Measurements from ENCODE around the gene RPL34. TPM values are rescaled to one million over a fixed set of nuclear protein-coding genes. Genes with fewer than 3 reads are reported as not detected.

RPL34 gene
- total RNA-seq, result 1,000 to 10,000 TPM in 1 of 2 donors, 100 to 1,000 TPM in 1; 804 to 1,203 TPM

DNA sequence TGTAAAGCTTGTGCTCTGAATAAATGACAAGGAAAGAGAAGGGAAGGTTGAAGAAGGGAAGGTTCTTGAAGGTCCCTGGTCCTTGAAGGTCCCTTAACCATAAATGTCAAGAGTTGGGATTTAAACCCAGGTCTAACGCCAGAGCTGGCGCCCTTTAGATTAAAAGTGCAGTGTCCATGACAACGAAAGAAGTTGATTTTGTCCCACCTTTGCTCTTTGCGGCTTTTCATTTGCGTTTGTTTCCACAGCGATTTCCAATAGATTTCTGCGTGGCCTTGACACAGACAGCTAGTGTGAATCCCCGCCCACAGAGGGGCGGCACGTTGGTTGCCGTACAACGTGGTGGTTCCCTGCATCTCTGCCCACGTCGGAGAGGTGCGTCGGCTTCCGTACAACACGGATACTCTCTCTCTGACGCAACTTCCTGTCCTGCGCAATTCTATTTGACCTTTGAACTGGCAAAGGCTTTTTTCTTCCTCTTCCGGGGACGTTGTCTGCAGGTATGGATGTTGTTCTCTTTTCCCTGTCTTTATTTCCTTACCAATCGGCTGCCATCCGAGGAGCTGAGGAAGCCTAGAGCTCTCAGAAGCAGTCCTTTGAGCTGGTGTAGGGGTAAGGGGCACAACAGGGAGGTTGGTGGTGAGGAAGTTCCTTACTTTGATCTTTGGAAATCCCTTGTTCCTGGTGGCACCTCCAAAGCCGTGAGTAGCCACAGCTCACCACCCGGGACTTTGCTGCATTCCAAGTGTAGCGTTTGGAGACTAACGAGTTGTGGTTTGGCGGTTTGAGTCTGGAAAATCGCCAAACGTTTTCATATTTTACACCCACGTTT is at the start of gene RPL34:
Gene RPL34, plus strand, starts transcription at position 476 of the 832 bp plus-strand sequence. CDS start 1,384 bp downstream, outside the sequence.
- H3K4me3 ChIP-seq, result peak within 1 kb of the TSS; percentile 56 to 82
- peak within 1 kb of the TSS; percentile 53 to 88 (median 86) for H3K27ac ChIP-seq
- peaks cover 32% of the 10 kb centered on the region for H3K4me1 ChIP-seq
- intact Hi-C loops (cut with DNase I), result no loop called here
- no peaks in the 10 kb centered on the region for H3K9me3 ChIP-seq
- no peaks in the 10 kb centered on the region for H3K27me3 ChIP-seq
- TF ChIP-seq CTCF (IDR thresholded peaks at IDR 0.05) (no peak), POLR2A (IDR thresholded peaks at IDR 0.05) (peak; percentile 74 to 98 (median 98))
- WGBS, 2 donors, result 0% methylated on average over 27 to 32 of the region's 32 CpGs
- H3K36me3 ChIP-seq (replicated peaks in 1 of 2; ENCODE audit: insufficient read depth in 1 of 2, low read depth in 2 of 2), result peaks cover 7 to 12% of the 10 kb centered on the region in 2 donors
- DNase-seq, result peak; percentile 96 to 99 (median 96)
- peak; percentile 99 for ATAC-seq

DNA sequence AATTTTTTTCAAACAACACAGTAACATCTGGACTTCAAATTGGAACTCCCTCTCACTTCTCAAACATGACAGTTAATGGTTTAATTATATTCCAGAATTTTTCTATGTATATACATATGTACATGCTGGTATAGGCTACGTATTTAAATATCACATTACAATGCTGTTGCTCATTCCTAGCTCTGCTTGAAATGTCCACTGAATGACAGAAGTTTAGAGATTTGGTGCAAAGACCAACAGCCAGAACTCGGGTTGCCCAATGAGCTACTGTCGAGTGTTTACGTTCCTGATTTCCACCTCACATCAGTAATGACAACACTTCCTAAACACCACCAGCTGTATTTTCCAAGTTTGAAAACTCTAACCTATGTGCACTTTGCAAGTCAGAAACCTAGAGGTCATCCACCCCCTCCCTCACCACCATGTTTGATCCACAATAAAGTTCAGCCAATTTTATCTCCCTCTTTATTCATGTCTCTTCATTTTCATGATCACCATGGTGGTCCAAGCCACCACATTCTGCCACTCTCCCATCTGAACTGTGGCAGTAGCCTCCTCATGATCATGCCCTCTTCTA is 49.3 kb upstream of the RPL34 start:
- H3K4me1 ChIP-seq, result no peaks in the 10 kb centered on the region
- TF ChIP-seq POLR2A (IDR thresholded peaks at IDR 0.05) (no peak), CTCF (IDR thresholded peaks at IDR 0.05) (no peak)
- H3K9me3 ChIP-seq, result no peaks in the 10 kb centered on the region
- 43 to 72% methylated on average over 4 of the region's 4 CpGs for WGBS, 2 donors
- ATAC-seq (no peak), DNase-seq (no peak)
- no peak overlapping the region for H3K4me3 ChIP-seq
- no peak overlapping the region for H3K27ac ChIP-seq
- no peaks in the 10 kb centered on the region for H3K27me3 ChIP-seq
- intact Hi-C loops (cut with DNase I), result loop anchor here (5.0 kb wide), 1 partner anchor 554 kb away; no protein-coding TSS in a partner anchor
- H3K36me3 ChIP-seq (replicated peaks in 1 of 2; ENCODE audit: insufficient read depth in 1 of 2, low read depth in 2 of 2), result no peaks in the 10 kb centered on the region

DNA sequence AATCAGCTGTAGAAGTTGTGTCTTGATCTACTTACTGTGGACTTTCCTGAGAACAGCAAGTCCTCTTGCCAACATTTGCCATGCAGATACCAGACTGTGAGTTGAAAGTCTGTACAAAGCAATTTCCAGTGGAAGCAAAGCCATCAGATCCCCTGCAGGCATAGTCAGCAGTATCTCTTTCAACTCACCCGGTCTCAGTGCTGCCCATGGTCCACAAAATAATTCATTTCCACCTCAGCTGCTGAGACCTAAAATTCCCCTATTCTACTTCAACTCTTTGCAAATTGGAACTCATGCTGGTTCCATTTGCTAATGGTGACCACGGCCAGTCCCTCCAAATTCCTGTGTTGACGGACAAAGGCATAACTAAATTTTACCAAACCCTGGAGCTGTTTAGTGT is 46.0 kb upstream of the RPL34 start:
- no peaks in the 10 kb centered on the region for H3K27me3 ChIP-seq
- ATAC-seq, result no peak
- no peak overlapping the region for H3K4me3 ChIP-seq
- WGBS, 2 donors, result 78 to 83% methylated on average over 3 of the region's 3 CpGs
- H3K4me1 ChIP-seq, result no peaks in the 10 kb centered on the region
- no peak for TF ChIP-seq POLR2A (IDR thresholded peaks at IDR 0.05)
- TF ChIP-seq CTCF (IDR thresholded peaks at IDR 0.05), result no peak
- no peak for DNase-seq
- H3K9me3 ChIP-seq, result no peaks in the 10 kb centered on the region
- intact Hi-C loops (cut with DNase I), result loop anchor here (5.0 kb wide), 1 partner anchor 557 kb away; no protein-coding TSS in a partner anchor
- H3K27ac ChIP-seq, result no peak overlapping the region
- H3K36me3 ChIP-seq (replicated peaks in 1 of 2; ENCODE audit: insufficient read depth in 1 of 2, low read depth in 2 of 2), result no peaks in the 10 kb centered on the region

- no peaks in the 10 kb centered on the region for H3K27me3 ChIP-seq
- no peak overlapping the region for H3K27ac ChIP-seq
- H3K4me3 ChIP-seq, result no peak overlapping the region
- H3K36me3 ChIP-seq (replicated peaks in 1 of 2; ENCODE audit: insufficient read depth in 1 of 2, low read depth in 2 of 2), result no peaks in the 10 kb centered on the region
- intact Hi-C loops (cut with DNase I), result no loop called here
- DNase-seq, result no peak
- WGBS, 2 donors, result 68 to 69% methylated on average over 6 of the region's 6 CpGs
- no peak for ATAC-seq
- H3K9me3 ChIP-seq, result no peaks in the 10 kb centered on the region
- TF ChIP-seq CTCF (IDR thresholded peaks at IDR 0.05), result no peak
- TF ChIP-seq POLR2A (IDR thresholded peaks at IDR 0.05), result no peak
- H3K4me1 ChIP-seq, result no peaks in the 10 kb centered on the region
Observed at GRCh38 chr4:108581083-108581482, 39.3 kb upstream of the RPL34 start.

Measured in body of pancreas (tissue), 4 donors.